Heart right ventricle (tissue), 16 donors: ENCODE results near the gene TMEM18. TPM values are rescaled to one million over a fixed set of nuclear protein-coding genes. Genes with fewer than 3 reads are reported as not detected.

ENCODE experiments used
- ATAC-seq, 8 donors: fragments of 200-7000 bp; cut with Tn5 transposase; one replicate each; pipeline ENCODE4 v1.9.1; 2020; ENCODE audit warnings: mild to moderate bottlenecking in 8 of 8, moderate library complexity in 8 of 8, moderate number of reproducible peaks in 1 of 8
- DNase-seq, 2 donors: peaks; one replicate each; pipeline ENCODE4 v3.0.0-alpha.2; 2020
- H3K27ac ChIP-seq, 10 donors: fragments of 200-600 bp; sonication (generic) in 2 of 10; one replicate each; pipeline versions ENCODE4 v1.5.0 to v1.8.0; 2020 to 2022; ENCODE audit warnings: mild to moderate bottlenecking in 3 of 10
- H3K27me3 ChIP-seq, 7 donors: fragments of 200-600 bp; one replicate each; pipeline ENCODE4 v1.8.0; 2021 to 2022; ENCODE audit warnings: mild to moderate bottlenecking in 2 of 7
- H3K36me3 ChIP-seq, 9 donors: fragments of 200-600 bp; sonication (generic) in 1 of 9; one replicate each; pipeline versions ENCODE4 v1.5.0 to v1.8.0; 2020 to 2022; ENCODE audit warnings: mild to moderate bottlenecking in 2 of 9
- H3K4me1 ChIP-seq, 9 donors: fragments of 200-600 bp; sonication (generic) in 1 of 9; one replicate each; pipeline versions ENCODE4 v1.5.0 to v1.8.0; 2020 to 2022; ENCODE audit warnings: mild to moderate bottlenecking in 4 of 9
- H3K4me3 ChIP-seq, 10 donors: fragments of 200-600 bp; sonication (generic) in 2 of 10; one replicate each; pipeline versions ENCODE4 v1.5.0 to v1.8.0; 2020 to 2022; ENCODE audit warnings: mild to moderate bottlenecking in 7 of 10, moderate library complexity in 2 of 10
- H3K9me3 ChIP-seq, 11 donors: fragments of 200-600 bp in 10 of 11; sonication (generic) in 2 of 11; one replicate each; pipeline versions ENCODE4 v1.5.0 to v1.8.0; 2013 to 2022; ENCODE audit warnings: mild to moderate bottlenecking in 2 of 11, control low read depth in 1 of 11, moderate library complexity in 1 of 11
- WGBS, 2 donors: extraction: QIAGEN DNeasy Blood & Tissue Kit; methylation state at CpG; one replicate each; pipeline ENCODE4 v1.1.7; 2013; ENCODE audit warnings: inconsistent platforms in 1 of 2; 5-methylcytosine and 5-hydroxymethylcytosine counted together
- intact Hi-C, 10 donors: fragments of 100-400 bp; cut with DNase I; formaldehyde crosslinking; loops; one replicate each; pipeline versions ENCODE4 v1.11.1 to v1.14.2; 2022
- polyA plus RNA-seq, 2 donors: library from polyadenylated mRNA; stranded (reverse); fragments of 200-250 nt; gene quantifications; one replicate each; pipeline ENCODE4 v1.2.3, GENCODE V29; 2013
- total RNA-seq, 10 donors: library from RNA; stranded (reverse); fragmentation: NEBNext Ultra II Directional in 3 of 10; extraction: Animal tissue kit (Norgen Biotek cat#: 25700) in 3 of 10; gene quantifications; one replicate each; pipeline versions ENCODE4 v1.2.1 to v1.2.4, GENCODE V29; 2021 to 2023
- TF ChIP-seq, protein P1 (sequence below), 9 donors: fragments of 200-600 bp; sonication (generic) in 2 of 9; IDR thresholded peaks; one replicate each; pipeline versions ENCODE4 v1.5.0 to v1.8.0; 2021 to 2022; ENCODE audit warnings: antibody characterized with exemption in 9 of 9, mild to moderate bottlenecking in 5 of 9, moderate library complexity in 1 of 9
- donor health status: Arrhythmogenic right ventricular cardiomyopathy.
- donor health status: ischemic (EF 13 %, LVEDD 7.1; RV severe dilation, severe dysfunction).
- donor health status: healthy with polysubstance abuse.
- donor health status: DM: no; HTN: yes; CAD: no.
- donor health status: DM: no; HTN: no; CAD: no.
- donor health status: ischemic (EF 25% LVEDD 6.9; RV normal size, moderate dysfunction).
- donor health status: ischemic (EF 25% LVEDD 5.7; RV mildly dilated, moderate dysfunction).
- donor health status: healthy.
- donor health status: DM: yes; HTN: yes; CAD: no.
- donor health status: Ischemic cardiomyopathy.
- donor health status: ischemic (EF 35%, LVEDD 5.7; RV mildly dilated, moderate dysfunction).
- donor health status: nonischemic (EF 11% LVEDD 7.7; RV severe dilation, severe dysfunction).
- donor health status: DM: yes; HTN: yes; CAD: no.
- donor health status: PGD.
- donor health status: ischemic (EF 29% LVEDD 5.4; RV normal size, mild dysfunction).
- donor health status: nonischemic (EF 23%, LVEDD 6.1; RV moderate dilation, normal function).

Gene TMEM18
- total and polyA plus RNA-seq, 12 donors = 10.1 to 21.9 (median 12.2) TPM

GRCh38 chr2:675051-675450, 2.2 kb downstream of the TMEM18 start:
- H3K27me3 ChIP-seq = no peaks in the 10 kb centered on the region
- H3K36me3 ChIP-seq = peaks cover 0 to 36% (median 6%) of the 10 kb centered on the region in 9 donors
- H3K4me1 ChIP-seq = peaks cover 0 to 32% (median 10%) of the 10 kb centered on the region in 9 donors
- H3K27ac ChIP-seq = no peak overlapping the region
- TF ChIP-seq, protein P1, sequence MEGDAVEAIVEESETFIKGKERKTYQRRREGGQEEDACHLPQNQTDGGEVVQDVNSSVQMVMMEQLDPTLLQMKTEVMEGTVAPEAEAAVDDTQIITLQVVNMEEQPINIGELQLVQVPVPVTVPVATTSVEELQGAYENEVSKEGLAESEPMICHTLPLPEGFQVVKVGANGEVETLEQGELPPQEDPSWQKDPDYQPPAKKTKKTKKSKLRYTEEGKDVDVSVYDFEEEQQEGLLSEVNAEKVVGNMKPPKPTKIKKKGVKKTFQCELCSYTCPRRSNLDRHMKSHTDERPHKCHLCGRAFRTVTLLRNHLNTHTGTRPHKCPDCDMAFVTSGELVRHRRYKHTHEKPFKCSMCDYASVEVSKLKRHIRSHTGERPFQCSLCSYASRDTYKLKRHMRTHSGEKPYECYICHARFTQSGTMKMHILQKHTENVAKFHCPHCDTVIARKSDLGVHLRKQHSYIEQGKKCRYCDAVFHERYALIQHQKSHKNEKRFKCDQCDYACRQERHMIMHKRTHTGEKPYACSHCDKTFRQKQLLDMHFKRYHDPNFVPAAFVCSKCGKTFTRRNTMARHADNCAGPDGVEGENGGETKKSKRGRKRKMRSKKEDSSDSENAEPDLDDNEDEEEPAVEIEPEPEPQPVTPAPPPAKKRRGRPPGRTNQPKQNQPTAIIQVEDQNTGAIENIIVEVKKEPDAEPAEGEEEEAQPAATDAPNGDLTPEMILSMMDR (IDR thresholded peaks at IDR 0.05) = no peak
- ATAC-seq (no peak), DNase-seq (no peak)
- 89 to 94% methylated on average over 4 of the region's 4 CpGs for WGBS, 2 donors
- intact Hi-C loops = no loop called here
- no peak overlapping the region for H3K4me3 ChIP-seq
- H3K9me3 ChIP-seq = no peaks in the 10 kb centered on the region

DNA sequence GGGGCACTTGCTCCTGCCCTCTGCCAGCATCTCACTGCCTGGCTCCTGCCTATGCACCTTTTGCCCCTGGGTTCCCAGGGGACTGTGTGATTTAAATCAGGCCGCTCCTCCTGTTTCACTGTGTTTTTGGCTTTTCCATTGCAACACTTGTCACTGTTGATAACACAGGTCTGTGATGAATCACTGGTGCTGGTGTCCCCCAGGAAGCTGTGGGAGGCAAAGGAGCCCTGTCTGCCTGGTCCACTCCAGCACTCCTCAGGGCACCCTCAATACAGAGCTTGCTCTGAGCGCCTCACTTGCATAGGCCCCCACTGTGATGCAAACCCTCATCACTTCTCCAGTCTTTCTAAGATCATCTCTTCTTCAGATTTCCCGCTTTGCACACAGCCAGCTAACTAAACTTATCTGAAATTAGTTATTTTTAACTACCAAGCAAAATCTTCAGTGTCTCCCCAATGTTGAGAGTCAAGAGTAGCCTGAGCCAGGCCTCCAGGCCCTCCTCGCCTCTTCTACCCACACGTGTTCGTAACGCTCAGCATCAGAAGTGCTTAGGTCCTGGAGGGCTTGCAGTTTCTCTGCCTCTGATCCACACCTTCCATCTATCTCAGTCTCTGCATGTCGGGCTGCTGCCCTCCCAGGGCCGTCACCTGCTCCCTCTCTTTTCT, 2.8 kb downstream of the TMEM18 start:
- 81 to 95% methylated on average over 9 of the region's 9 CpGs for WGBS, 2 donors
- ATAC-seq = no peak
- intact Hi-C loops = no loop called here
- Histone ChIP-seq H3K36me3 (peaks cover 0 to 42% (median 12%) of the 10 kb centered on the region in 9 donors), H3K27me3 (no peaks in the 10 kb centered on the region), H3K4me3 (no peak overlapping the region), H3K27ac (no peak overlapping the region), H3K9me3 (no peaks in the 10 kb centered on the region), H3K4me1 (peaks cover 0 to 32% (median 10%) of the 10 kb centered on the region in 9 donors)
- TF ChIP-seq, protein P1 (IDR thresholded peaks at IDR 0.05) = no peak
- DNase-seq = no peak

- intact Hi-C loops = no loop called here
- DNase-seq (no peak), ATAC-seq (no peak)
- Histone ChIP-seq H3K9me3 (no peaks in the 10 kb centered on the region), H3K36me3 (peaks cover 0 to 49% (median 19%) of the 10 kb centered on the region in 9 donors), H3K27me3 (no peaks in the 10 kb centered on the region), H3K4me3 (no peak overlapping the region), H3K4me1 (peaks cover 0 to 32% (median 10%) of the 10 kb centered on the region in 9 donors), H3K27ac (no peak overlapping the region)
- WGBS, 2 donors = 71 to 75% methylated on average over 7 of the region's 7 CpGs
- TF ChIP-seq, protein P1 (IDR thresholded peaks at IDR 0.05) = no peak
Observed at GRCh38 chr2:673615-674320, 3.4 kb downstream of the TMEM18 start.

DNA sequence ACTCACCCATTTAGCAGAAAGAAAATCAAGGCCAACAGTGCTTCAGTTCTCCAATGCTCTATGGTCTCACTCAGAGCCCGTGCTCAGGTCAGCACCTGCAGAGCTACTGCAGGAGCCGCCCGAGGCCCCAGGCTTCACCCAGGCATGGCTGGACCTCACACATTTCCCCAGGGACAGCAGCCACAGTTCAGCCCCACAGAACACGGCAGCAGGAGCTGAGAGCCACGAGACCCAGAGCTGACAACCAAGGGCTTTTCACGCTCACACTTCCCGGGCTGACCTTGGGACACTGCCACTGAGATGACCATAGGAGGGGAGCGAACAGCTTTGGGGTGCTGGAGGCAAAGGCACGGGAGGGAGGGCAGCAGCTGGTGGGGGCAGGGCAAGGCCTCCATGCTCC, 4.2 kb downstream of the TMEM18 start:
- intact Hi-C loops = no loop called here
- Histone ChIP-seq H3K4me1 (peaks cover 0 to 26% (median 7%) of the 10 kb centered on the region in 9 donors), H3K9me3 (no peaks in the 10 kb centered on the region), H3K4me3 (no peak overlapping the region), H3K36me3 (peaks cover 0 to 57% (median 19%) of the 10 kb centered on the region in 9 donors), H3K27me3 (no peaks in the 10 kb centered on the region), H3K27ac (no peak overlapping the region)
- no peak for DNase-seq
- 88 to 89% methylated on average over 9 of the region's 9 CpGs for WGBS, 2 donors
- TF ChIP-seq, protein P1 (IDR thresholded peaks at IDR 0.05) = no peak
- no peak for ATAC-seq
